ENCODE results near the gene CREB3L2.
"Not testable (repeated sequence)": the region's sequence is repeated elsewhere in the genome, so short reads cannot be mapped to it uniquely, and the experiment has no call there.

Gene CREB3L2

GRCh38 chr7:137832382-137832781, 169.5 kb downstream of the CREB3L2 start:
- no peak for DNase-seq

GRCh38 chr7:137831555-137831954, 170.3 kb downstream of the CREB3L2 start:
- DNase-seq = not testable (repeated sequence)

- DNase-seq = no peak
Measured at GRCh38 chr7:137829337-137829992, 172.4 kb downstream of the CREB3L2 start.

GRCh38 chr7:137828456-137828855, 173.4 kb downstream of the CREB3L2 start:
- DNase-seq = no peak

GRCh38 chr7:137825489-137825888, 176.4 kb downstream of the CREB3L2 start:
- no peak for DNase-seq

Data from fibroblast of skin of back (primary cell).